Keratinocyte (primary cell): ENCODE data around the gene GRK1.

Experiments used
- CTCF ChIP-seq, 3 experiments: IDR thresholded peaks in 1 of 3; conservative IDR thresholded peaks in 1 of 3; optimal IDR thresholded peaks in 1 of 3; 2 replicates in 2 of 3; 3 replicates in 1 of 3; pipeline versions ENCODE3 to v1.5.1; 2011; ENCODE audit warnings: low read length in 3 of 3, mild to moderate bottlenecking in 3 of 3, moderate library complexity in 2 of 3, control low read depth in 1 of 3, inconsistent platforms in 1 of 3; ENCODE audit not compliant: insufficient read depth in 2 of 3; ENCODE audit errors: extremely low read depth in 1 of 3
- EZH2 ChIP-seq: IDR thresholded peaks from one replicate; pipeline ENCODE4 v1.6.1; 2012; ENCODE audit warnings: inconsistent platforms, mild to moderate bottlenecking, low read length, moderate library complexity

GRCh38 chr13:113754691-113755090 is 87.7 kb downstream of the GRK1 start:
- TF ChIP-seq CTCF (optimal IDR thresholded peaks at IDR 0.05 in 1 of 3, IDR thresholded peaks at IDR 0.05 in 1 of 3, conservative IDR thresholded peaks at IDR 0.05 in 1 of 3; ENCODE audit: extremely low read depth in 1 of 3, insufficient read depth in 2 of 3, low read length in 3 of 3) (no peak), EZH2 (no peak)
